Ammon's horn (tissue), 1 donor: ENCODE data around the gene ZNF134.
A peak's percentile ranks its signal among the peaks of the same experiment; 100 is the strongest.

ENCODE experiments used
- DNase-seq: peaks from one replicate; pipeline ENCODE4 v3.0.0-alpha.2; 2016; ENCODE audit warnings: low spot score

The ZNF134 gene

GRCh38 chr19:57641715-57642234, 27.7 kb downstream of the ZNF134 start:
- DNase-seq: no peak

GRCh38 chr19:57642396-57643046, 28.5 kb downstream of the ZNF134 start:
- no peak for DNase-seq

- DNase-seq: no peak
These were observed 29.7 kb downstream of the ZNF134 start for GRCh38 chr19:57643734-57644133.

- peak; percentile 31 for DNase-seq
These were observed 34.4 kb downstream of the ZNF134 start for GRCh38 chr19:57648331-57649003.

- DNase-seq: no peak
These were observed 37.6 kb downstream of the ZNF134 start for GRCh38 chr19:57651654-57651996.

- no peak for DNase-seq
These were observed 39.6 kb downstream of the ZNF134 start for GRCh38 chr19:57653689-57654088.

- no peak for DNase-seq
These were observed 41.4 kb downstream of the ZNF134 start for GRCh38 chr19:57655443-57655842.

- DNase-seq: no peak
These were observed 42.3 kb downstream of the ZNF134 start for GRCh38 chr19:57656346-57656745.

- peak; percentile 47 for DNase-seq
These were observed 50.5 kb downstream of the ZNF134 start for GRCh38 chr19:57664269-57665127.

- DNase-seq: no peak
These were observed 51.3 kb downstream of the ZNF134 start for GRCh38 chr19:57665261-57665806.

GRCh38 chr19:57667228-57667627, 53.2 kb downstream of the ZNF134 start:
- DNase-seq: no peak

GRCh38 chr19:57668635-57669034, 54.6 kb downstream of the ZNF134 start, which contains the start of gene ZSCAN4:
ZSCAN4 (plus strand) TSS chr19:57668935; CDS start chr19:57676146, 7,211 bp downstream.
- no peak for DNase-seq

- no peak for DNase-seq
These were observed 57.3 kb downstream of the ZNF134 start for GRCh38 chr19:57671124-57671895.

- DNase-seq: no peak
These were observed 58.4 kb downstream of the ZNF134 start for GRCh38 chr19:57672466-57672865.
